ENCODE measurements around the gene BTBD2.

The BTBD2 gene

GRCh38 chr19:1968279-1969175 is 47.0 kb downstream of the BTBD2 start:
- peaks cover 5% of the 10 kb centered on the region for H3K4me1 Mint-ChIP-seq (ENCODE audit: low read depth)
- peaks cover 89% of the 10 kb centered on the region for H3K36me3 Mint-ChIP-seq (ENCODE audit: low read depth)
- no peak overlapping the region for H3K27ac Mint-ChIP-seq
- intact Hi-C loops (cut with micrococcal nuclease), result no loop called here
- no peaks in the 10 kb centered on the region for H3K9me3 Mint-ChIP-seq
- no peak overlapping the region for H3K4me3 Mint-ChIP-seq
- no peaks in the 10 kb centered on the region for H3K27me3 Mint-ChIP-seq

GRCh38 chr19:1967087-1967608 is 48.4 kb downstream of the BTBD2 start:
- H3K4me1 Mint-ChIP-seq (ENCODE audit: low read depth), result peaks cover 5% of the 10 kb centered on the region
- H3K27ac Mint-ChIP-seq, result no peak overlapping the region
- H3K9me3 Mint-ChIP-seq, result no peaks in the 10 kb centered on the region
- no peaks in the 10 kb centered on the region for H3K27me3 Mint-ChIP-seq
- no peak overlapping the region for H3K4me3 Mint-ChIP-seq
- intact Hi-C loops (cut with micrococcal nuclease), result no loop called here
- H3K36me3 Mint-ChIP-seq (ENCODE audit: low read depth), result peaks cover 88% of the 10 kb centered on the region

DNA sequence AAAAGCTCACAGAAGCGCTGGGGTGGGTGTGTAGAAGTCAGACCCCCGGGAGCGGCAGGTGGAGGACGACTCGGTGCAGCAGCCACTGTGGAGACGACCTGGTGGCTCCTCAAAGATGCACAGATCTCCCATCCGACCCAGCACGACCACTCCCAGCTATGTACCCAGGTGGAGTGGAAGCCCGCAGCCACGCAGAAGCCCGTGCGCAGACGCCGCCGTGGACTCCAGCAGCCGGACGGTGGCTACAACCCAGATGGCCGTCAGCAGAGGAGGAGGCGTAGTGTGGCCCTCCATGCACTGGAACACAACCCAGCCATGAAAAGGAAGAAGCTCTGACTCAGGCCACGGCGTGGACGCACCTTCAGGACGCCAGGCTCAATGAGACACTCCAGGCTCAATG is 52.8 kb downstream of the BTBD2 start:
- no peak overlapping the region for H3K4me3 Mint-ChIP-seq
- no peaks in the 10 kb centered on the region for H3K9me3 Mint-ChIP-seq
- peaks cover 83% of the 10 kb centered on the region for H3K36me3 Mint-ChIP-seq (ENCODE audit: low read depth)
- no peak overlapping the region for H3K27ac Mint-ChIP-seq
- no peaks in the 10 kb centered on the region for H3K27me3 Mint-ChIP-seq
- intact Hi-C loops (cut with micrococcal nuclease), result no loop called here
- peaks cover 23% of the 10 kb centered on the region for H3K4me1 Mint-ChIP-seq (ENCODE audit: low read depth)

DNA sequence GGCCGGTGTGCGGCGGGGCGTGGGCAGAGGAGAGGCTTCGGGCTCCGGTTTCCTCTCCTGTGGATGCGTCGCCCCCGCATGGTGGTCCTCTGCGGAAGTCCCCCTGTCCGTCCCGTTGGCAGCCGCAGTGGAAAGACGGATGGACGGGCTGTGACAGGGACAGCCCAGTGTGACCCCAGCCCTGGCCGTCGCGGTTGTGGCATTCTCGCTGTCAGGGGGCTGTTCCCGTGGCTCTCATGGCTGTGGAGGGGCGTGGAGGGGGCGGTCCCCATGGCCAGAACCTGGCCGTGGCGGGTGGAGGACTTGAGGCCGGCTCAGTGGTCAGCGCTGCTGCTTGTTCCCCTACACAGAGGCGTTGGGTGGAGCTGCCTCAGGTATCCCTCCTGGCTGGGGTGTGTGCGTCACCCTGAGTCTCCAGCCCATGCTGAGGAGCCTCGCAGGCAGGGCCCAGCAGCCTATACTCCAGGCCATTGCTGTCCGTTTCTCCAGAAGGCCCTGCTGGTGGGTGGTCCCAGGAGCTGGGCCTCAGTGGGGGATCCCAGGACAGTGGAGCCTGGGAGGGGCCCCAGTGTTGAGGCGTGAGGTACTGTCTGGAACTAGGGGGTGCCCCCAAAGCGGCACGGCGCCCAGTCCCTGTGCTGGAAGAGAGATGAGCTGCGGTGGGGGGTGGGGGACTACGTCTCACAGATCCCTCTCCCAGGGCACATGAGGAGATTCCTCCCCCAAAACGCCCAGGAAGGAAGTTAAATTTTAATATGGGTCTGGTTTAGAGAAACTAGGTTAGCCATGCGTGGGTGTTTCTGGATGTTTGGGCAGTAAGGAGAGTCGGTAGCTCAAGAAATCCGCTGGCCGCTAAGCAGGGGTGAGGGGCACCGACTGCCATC is 54.3 kb downstream of the BTBD2 start:
- H3K27ac Mint-ChIP-seq, result no peak overlapping the region
- peaks cover 23% of the 10 kb centered on the region for H3K4me1 Mint-ChIP-seq (ENCODE audit: low read depth)
- H3K27me3 Mint-ChIP-seq, result no peaks in the 10 kb centered on the region
- H3K36me3 Mint-ChIP-seq (ENCODE audit: low read depth), result peaks cover 88% of the 10 kb centered on the region
- intact Hi-C loops (cut with micrococcal nuclease), result no loop called here
- H3K9me3 Mint-ChIP-seq, result no peaks in the 10 kb centered on the region
- no peak overlapping the region for H3K4me3 Mint-ChIP-seq

GRCh38 chr19:1959928-1960589 is 55.5 kb downstream of the BTBD2 start:
- intact Hi-C loops (cut with micrococcal nuclease), result no loop called here
- H3K27me3 Mint-ChIP-seq, result no peaks in the 10 kb centered on the region
- peaks cover 29% of the 10 kb centered on the region for H3K4me1 Mint-ChIP-seq (ENCODE audit: low read depth)

DNA sequence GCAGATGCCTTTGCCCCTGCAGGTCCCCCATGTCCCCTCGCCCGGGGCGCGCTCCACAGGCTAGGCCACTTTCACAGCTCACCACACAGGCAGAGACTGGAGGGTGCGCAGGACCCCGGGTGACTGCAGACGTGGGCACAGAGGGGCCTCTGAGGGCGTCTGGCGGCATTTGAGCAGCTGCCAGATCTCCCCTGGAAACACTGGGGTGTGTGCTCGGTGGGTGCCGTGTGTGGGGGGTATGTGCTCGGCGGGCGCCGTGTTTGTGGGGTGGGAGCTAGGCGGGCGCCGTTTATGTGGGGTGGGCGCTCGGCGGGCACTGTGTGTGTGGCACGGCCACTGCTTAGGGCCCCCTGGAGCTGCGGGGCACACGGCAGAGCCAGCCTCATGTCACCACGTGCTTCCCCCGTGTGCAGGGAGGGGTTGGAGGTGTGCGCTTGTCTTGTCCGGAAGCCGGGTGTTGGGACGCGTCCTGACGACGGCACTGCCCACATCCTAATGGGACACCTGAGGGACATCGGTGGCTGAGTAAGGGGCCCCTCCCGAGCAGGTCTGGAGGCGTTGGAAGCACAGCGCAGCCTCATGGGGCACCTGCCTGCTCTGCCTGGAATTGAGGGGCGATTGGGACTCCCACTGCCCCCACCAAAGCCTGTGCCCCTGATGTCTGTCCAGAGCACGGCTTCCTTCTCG is 57.8 kb downstream of the BTBD2 start:
- Mint-ChIP-seq H3K4me1 (ENCODE audit: low read depth) (peaks cover 49% of the 10 kb centered on the region), H3K9me3 (no peaks in the 10 kb centered on the region), H3K4me3 (no peak overlapping the region), H3K36me3 (ENCODE audit: low read depth) (peaks cover 91% of the 10 kb centered on the region), H3K27me3 (no peaks in the 10 kb centered on the region), H3K27ac (no peak overlapping the region)
- intact Hi-C loops (cut with micrococcal nuclease), result no loop called here

More at GRCh38 chr19:1959928-1960589, 55.5 kb downstream of the BTBD2 start:
- H3K4me3 Mint-ChIP-seq, result no peak overlapping the region
- H3K36me3 Mint-ChIP-seq (ENCODE audit: low read depth), result peaks cover 88% of the 10 kb centered on the region
- H3K27ac Mint-ChIP-seq, result no peak overlapping the region
- no peaks in the 10 kb centered on the region for H3K9me3 Mint-ChIP-seq

DNA sequence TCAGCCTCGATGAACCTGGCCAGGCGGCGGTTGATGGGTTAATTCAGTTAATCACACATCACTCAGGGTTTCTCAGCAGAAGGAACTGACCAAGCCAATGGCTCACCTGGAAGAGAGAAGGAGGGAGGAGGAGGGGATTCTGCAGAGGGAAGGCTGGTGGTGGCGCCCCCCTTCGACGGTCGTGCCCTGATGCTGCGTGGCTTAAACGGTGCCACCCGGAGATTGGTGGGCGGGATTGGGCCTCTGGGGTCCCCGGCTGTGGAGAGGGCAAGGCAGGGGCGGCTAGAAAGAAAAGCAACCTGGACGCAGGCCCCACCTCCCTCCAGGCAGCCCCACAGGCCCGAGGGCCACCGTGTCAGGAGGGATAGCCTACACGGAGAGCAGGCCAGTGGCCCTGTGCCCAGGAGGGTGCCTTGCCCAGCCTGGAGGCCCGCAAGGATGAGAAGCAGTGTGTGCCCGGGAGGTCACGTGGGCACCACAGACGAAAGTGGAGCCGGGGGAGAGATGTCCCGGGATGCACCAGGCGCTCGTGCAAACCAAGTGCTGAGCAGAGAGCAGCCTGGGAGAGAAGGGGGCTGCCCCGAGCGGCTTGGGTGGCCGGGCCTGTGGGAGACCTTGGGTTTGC is 58.5 kb downstream of the BTBD2 start:
- Mint-ChIP-seq H3K9me3 (no peaks in the 10 kb centered on the region), H3K4me3 (no peak overlapping the region), H3K36me3 (ENCODE audit: low read depth) (peaks cover 91% of the 10 kb centered on the region), H3K27me3 (no peaks in the 10 kb centered on the region), H3K4me1 (ENCODE audit: low read depth) (peaks cover 56% of the 10 kb centered on the region), H3K27ac (no peak overlapping the region)
- intact Hi-C loops (cut with micrococcal nuclease), result no loop called here

- intact Hi-C loops (cut with micrococcal nuclease), result no loop called here
- peaks cover 59% of the 10 kb centered on the region for H3K4me1 Mint-ChIP-seq (ENCODE audit: low read depth)
- H3K27ac Mint-ChIP-seq, result no peak overlapping the region
- H3K27me3 Mint-ChIP-seq, result no peaks in the 10 kb centered on the region
- H3K4me3 Mint-ChIP-seq, result no peak overlapping the region
- peaks cover 89% of the 10 kb centered on the region for H3K36me3 Mint-ChIP-seq (ENCODE audit: low read depth)
- H3K9me3 Mint-ChIP-seq, result no peaks in the 10 kb centered on the region
These were observed 59.4 kb downstream of the BTBD2 start for GRCh38 chr19:1956122-1956494.

GRCh38 chr19:1955171-1956121 is 60.1 kb downstream of the BTBD2 start:
- no peaks in the 10 kb centered on the region for H3K27me3 Mint-ChIP-seq
- intact Hi-C loops (cut with micrococcal nuclease), result no loop called here
- H3K27ac Mint-ChIP-seq, result no peak overlapping the region
- no peaks in the 10 kb centered on the region for H3K9me3 Mint-ChIP-seq
- peaks cover 59% of the 10 kb centered on the region for H3K4me1 Mint-ChIP-seq (ENCODE audit: low read depth)
- H3K36me3 Mint-ChIP-seq (ENCODE audit: low read depth), result peaks cover 89% of the 10 kb centered on the region
- H3K4me3 Mint-ChIP-seq, result no peak overlapping the region

DNA sequence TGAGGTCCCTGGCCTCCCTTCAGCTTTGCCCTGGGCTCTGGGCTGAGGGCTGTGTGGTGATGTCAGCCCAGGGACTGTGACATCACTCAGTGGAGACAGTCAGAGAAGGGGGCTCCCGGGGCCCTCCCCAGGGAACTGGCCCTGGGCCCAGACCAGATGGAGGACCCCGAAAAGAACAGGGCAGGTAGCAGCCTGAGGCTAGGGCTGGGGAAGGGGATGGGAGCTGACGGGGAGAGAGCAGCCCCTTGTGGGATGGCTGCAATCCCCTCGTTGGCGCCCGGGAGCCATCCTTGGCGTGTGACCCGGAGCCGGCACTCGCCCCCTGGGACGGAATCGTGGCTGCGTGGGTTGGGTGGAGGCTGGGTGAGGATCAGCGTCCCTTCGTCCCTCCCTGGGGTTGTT is 61.0 kb downstream of the BTBD2 start:
- H3K4me3 Mint-ChIP-seq, result no peak overlapping the region
- peak overlapping the region; percentile 22 for H3K27ac Mint-ChIP-seq
- peaks cover 57% of the 10 kb centered on the region for H3K4me1 Mint-ChIP-seq (ENCODE audit: low read depth)
- no peaks in the 10 kb centered on the region for H3K9me3 Mint-ChIP-seq
- intact Hi-C loops (cut with micrococcal nuclease), result no loop called here
- H3K27me3 Mint-ChIP-seq, result no peaks in the 10 kb centered on the region
- peaks cover 89% of the 10 kb centered on the region for H3K36me3 Mint-ChIP-seq (ENCODE audit: low read depth)

DNA sequence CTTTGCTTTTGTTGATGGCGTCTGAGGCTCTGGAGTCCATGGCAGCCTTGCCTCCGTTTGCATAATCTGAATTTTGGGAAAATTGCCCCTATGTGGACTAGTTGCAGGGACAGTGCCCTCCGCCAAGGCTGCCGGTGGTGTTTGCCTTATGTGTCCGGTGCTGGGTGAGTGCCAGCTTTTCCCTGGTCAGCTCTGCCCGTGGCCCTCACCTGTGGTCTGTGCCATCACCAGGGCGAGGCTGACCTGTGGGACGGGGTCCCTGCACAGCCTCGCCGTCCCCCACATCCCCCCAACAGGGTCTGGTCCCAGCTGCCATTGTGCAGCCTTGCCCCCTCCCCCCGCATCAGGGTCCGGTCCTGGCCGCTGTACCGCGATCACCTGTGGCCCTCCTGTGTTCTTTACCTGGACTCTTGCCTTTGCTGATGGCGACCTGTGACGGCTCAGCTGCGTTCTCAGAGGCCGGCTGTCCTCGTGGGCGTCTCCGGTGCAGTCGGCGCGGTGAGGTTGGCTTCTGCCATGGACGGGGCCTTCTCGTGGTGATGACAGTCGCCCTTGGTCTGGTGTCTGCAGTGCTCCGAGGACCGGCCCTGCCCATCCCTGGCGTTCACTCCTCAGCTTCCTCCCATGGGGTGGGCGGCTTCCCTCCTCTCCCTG is 61.9 kb downstream of the BTBD2 start:
- Mint-ChIP-seq H3K9me3 (no peaks in the 10 kb centered on the region), H3K27ac (no peak overlapping the region), H3K27me3 (no peaks in the 10 kb centered on the region), H3K36me3 (ENCODE audit: low read depth) (peaks cover 90% of the 10 kb centered on the region), H3K4me3 (no peak overlapping the region), H3K4me1 (ENCODE audit: low read depth) (peaks cover 66% of the 10 kb centered on the region)
- intact Hi-C loops (cut with micrococcal nuclease), result no loop called here

DNA sequence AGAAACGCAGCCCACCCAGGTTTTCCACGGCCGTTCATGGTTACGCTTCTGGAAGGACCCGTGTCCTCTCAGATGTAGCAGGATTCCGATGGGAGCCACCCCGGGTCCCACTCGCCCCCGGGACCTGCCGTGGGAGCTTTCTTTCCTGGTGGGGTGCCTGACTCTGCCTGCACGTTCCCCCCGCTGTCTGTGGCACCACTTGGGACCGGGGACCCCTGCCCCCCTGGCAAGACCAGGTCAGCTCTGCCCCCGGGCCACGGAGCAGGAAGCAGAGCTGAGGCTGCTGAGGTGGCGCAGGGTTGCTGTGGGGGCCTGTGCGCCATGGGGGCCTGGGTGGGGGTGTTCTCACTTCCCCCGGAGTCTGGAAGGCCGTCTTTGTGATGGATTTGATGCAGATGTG is 62.5 kb downstream of the BTBD2 start:
- Mint-ChIP-seq H3K27me3 (no peaks in the 10 kb centered on the region), H3K36me3 (ENCODE audit: low read depth) (peaks cover 89% of the 10 kb centered on the region), H3K4me3 (no peak overlapping the region), H3K9me3 (no peaks in the 10 kb centered on the region), H3K27ac (no peak overlapping the region), H3K4me1 (ENCODE audit: low read depth) (peaks cover 71% of the 10 kb centered on the region)
- intact Hi-C loops (cut with micrococcal nuclease), result no loop called here
